Panc1 (cell line): ENCODE results near the gene THOC7. TPM values are rescaled to one million over a fixed set of nuclear protein-coding genes. Genes with fewer than 3 reads are reported as not detected.

ENCODE experiments used
- ATAC-seq: fragments of 200-7000 bp; cut with Tn5 transposase; 2 replicates; pipeline ENCODE4 v1.9.1; 2020; ENCODE audit warnings: mild to moderate bottlenecking, moderate library complexity
- BruUV-seq: library from RNA; stranded (reverse); fragments of 400-500 nt; replicated peaks from 2 replicates; lab custom pipeline; 2021; lab: Mats Ljungman, UMichigan
- CTCF ChIA-PET: fragments of 300-600 bp; sonication (Branson Sonifier 250); formaldehyde crosslinking; loops from one replicate; lab custom pipeline; 2022; ENCODE audit warnings: antibody characterized with exemption; lab: Charles Lee
- POLR2A ChIA-PET: fragments of 300-600 bp; sonication (Branson Sonifier 250); formaldehyde crosslinking; loops from one replicate; lab custom pipeline; 2022; ENCODE audit warnings: antibody characterized with exemption; lab: Charles Lee
- DNase-seq: peaks from one replicate; pipeline ENCODE4 v3.0.0-alpha.2; 2010; ENCODE audit warnings: low read depth, low spot score
- H3K27ac ChIP-seq: 2 replicates; pipeline ENCODE4 v1.5.1; 2011; ENCODE audit warnings: mild to moderate bottlenecking, low read length, inconsistent platforms
- H3K27me3 ChIP-seq: fragments of 200-500 bp; sonication (Bioruptor generic); 2 replicates; pipeline ENCODE4 v1.6.0; 2014; ENCODE audit warnings: low read length, inconsistent platforms; ENCODE audit not compliant: control insufficient read depth, insufficient read depth
- H3K36me3 ChIP-seq: fragments of 200-500 bp; sonication (Bioruptor generic); 2 replicates; pipeline ENCODE4 v1.5.1; 2014; ENCODE audit warnings: inconsistent platforms, mild to moderate bottlenecking, low read length, moderate library complexity; ENCODE audit not compliant: control insufficient read depth, insufficient read depth
- H3K4me1 ChIP-seq: 2 replicates; pipeline ENCODE4 v1.5.1; 2011; ENCODE audit warnings: inconsistent platforms, mild to moderate bottlenecking, low read length, moderate library complexity; ENCODE audit not compliant: control insufficient read depth, insufficient read depth
- H3K4me3 ChIP-seq, 2 experiments: 2 replicates each; pipeline ENCODE4 v1.5.1; 2011 to 2012; ENCODE audit warnings: low read depth in 2 of 2, low read length in 2 of 2, mild to moderate bottlenecking in 2 of 2, inconsistent platforms in 1 of 2, moderate library complexity in 1 of 2
- H3K9me3 ChIP-seq: fragments of 200-500 bp; sonication (Bioruptor generic); 2 replicates; pipeline ENCODE4 v1.5.1; 2014; ENCODE audit warnings: low read depth, mild to moderate bottlenecking, inconsistent platforms, low read length, moderate library complexity; ENCODE audit not compliant: control insufficient read depth, insufficient read depth
- POLR2AphosphoS5 ChIP-seq: IDR thresholded peaks from 2 replicates; pipeline ENCODE4 v1.6.1; 2012; ENCODE audit warnings: mild to moderate bottlenecking, low read depth, low read length, moderate library complexity
- SIN3A ChIP-seq: IDR thresholded peaks from 2 replicates; pipeline ENCODE4 v1.6.1; 2012; ENCODE audit warnings: low read depth, mild to moderate bottlenecking, low read length, moderate library complexity, borderline replicate concordance; ENCODE audit not compliant: insufficient read depth
- TCF7L2 ChIP-seq: IDR thresholded peaks from 2 replicates; pipeline ENCODE4 v1.6.1; 2011; ENCODE audit warnings: mild to moderate bottlenecking, low read depth, low read length, inconsistent platforms
- in situ Hi-C: cut with HindIII; loops from 2 replicates; pipeline ENCODE4 v1.10.0; 2016; ENCODE audit warnings: low sequenced_read_pairs, low pct_unique_long_range_greater_than_20kb
- intact Hi-C: fragments of 100-400 bp; cut with micrococcal nuclease; formaldehyde crosslinking; loops from one replicate; pipeline ENCODE4 v1.10.0; 2022; ENCODE audit not compliant: unreplicated experiment
- total RNA-seq: library from RNA; stranded (reverse); gene quantifications from one replicate; pipeline ENCODE4 v1.2.1, GENCODE V29; 2021; ENCODE audit not compliant: unreplicated experiment
- TF ChIP-seq, protein P1 (sequence below), 2 experiments: IDR thresholded peaks; 2 replicates each; pipeline ENCODE4 v1.6.1; 2011 to 2012; ENCODE audit warnings: low read depth in 2 of 2, control low read depth in 1 of 2, low read length in 1 of 2, mild to moderate bottlenecking in 1 of 2, moderate library complexity in 1 of 2; ENCODE audit not compliant: insufficient read depth in 1 of 2
- TF ChIP-seq, protein P2 (sequence below): fragments of 450-650 bp; IDR thresholded peaks from 2 replicates; pipeline ENCODE4 v1.5.1; 2017; ENCODE audit warnings: mild to moderate bottlenecking

Gene THOC7
- total RNA-seq, 1 experiment from 2014 or later: 64.3 TPM

DNA sequence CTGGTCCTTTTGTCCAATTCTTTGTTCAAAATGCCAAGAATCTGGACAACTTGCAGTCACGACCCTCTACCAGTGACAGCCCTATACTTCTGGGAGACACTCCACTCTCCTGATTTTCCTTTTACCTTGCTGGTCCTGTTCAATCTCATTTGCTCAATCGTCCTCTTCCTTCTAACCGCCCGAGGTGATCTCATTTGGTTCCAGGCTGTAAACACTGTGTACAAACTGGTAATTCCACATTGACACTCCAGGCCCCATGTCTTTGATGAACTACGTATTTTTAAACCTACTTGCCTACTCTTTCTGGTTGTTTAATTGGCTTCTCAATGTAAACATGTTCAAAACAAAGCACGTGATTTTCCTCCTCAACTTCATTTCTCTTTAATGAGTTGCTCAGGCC, 68.2 kb downstream of the THOC7 start:
- H3K27me3 ChIP-seq: no peaks in the 10 kb centered on the region
- CTCF ChIA-PET: no interaction called here
- no peak for DNase-seq
- intact Hi-C loops (no loop called here), in situ Hi-C loops (no loop called here)
- no peak overlapping the region for H3K27ac ChIP-seq
- TF ChIP-seq, protein P1, sequence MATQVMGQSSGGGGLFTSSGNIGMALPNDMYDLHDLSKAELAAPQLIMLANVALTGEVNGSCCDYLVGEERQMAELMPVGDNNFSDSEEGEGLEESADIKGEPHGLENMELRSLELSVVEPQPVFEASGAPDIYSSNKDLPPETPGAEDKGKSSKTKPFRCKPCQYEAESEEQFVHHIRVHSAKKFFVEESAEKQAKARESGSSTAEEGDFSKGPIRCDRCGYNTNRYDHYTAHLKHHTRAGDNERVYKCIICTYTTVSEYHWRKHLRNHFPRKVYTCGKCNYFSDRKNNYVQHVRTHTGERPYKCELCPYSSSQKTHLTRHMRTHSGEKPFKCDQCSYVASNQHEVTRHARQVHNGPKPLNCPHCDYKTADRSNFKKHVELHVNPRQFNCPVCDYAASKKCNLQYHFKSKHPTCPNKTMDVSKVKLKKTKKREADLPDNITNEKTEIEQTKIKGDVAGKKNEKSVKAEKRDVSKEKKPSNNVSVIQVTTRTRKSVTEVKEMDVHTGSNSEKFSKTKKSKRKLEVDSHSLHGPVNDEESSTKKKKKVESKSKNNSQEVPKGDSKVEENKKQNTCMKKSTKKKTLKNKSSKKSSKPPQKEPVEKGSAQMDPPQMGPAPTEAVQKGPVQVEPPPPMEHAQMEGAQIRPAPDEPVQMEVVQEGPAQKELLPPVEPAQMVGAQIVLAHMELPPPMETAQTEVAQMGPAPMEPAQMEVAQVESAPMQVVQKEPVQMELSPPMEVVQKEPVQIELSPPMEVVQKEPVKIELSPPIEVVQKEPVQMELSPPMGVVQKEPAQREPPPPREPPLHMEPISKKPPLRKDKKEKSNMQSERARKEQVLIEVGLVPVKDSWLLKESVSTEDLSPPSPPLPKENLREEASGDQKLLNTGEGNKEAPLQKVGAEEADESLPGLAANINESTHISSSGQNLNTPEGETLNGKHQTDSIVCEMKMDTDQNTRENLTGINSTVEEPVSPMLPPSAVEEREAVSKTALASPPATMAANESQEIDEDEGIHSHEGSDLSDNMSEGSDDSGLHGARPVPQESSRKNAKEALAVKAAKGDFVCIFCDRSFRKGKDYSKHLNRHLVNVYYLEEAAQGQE (IDR thresholded peaks at IDR 0.05; ENCODE audit: insufficient read depth in 1 of 2, low read depth in 2 of 2, low read length in 1 of 2): no peak
- no peak for TF ChIP-seq TCF7L2
- TF ChIP-seq, protein P2, sequence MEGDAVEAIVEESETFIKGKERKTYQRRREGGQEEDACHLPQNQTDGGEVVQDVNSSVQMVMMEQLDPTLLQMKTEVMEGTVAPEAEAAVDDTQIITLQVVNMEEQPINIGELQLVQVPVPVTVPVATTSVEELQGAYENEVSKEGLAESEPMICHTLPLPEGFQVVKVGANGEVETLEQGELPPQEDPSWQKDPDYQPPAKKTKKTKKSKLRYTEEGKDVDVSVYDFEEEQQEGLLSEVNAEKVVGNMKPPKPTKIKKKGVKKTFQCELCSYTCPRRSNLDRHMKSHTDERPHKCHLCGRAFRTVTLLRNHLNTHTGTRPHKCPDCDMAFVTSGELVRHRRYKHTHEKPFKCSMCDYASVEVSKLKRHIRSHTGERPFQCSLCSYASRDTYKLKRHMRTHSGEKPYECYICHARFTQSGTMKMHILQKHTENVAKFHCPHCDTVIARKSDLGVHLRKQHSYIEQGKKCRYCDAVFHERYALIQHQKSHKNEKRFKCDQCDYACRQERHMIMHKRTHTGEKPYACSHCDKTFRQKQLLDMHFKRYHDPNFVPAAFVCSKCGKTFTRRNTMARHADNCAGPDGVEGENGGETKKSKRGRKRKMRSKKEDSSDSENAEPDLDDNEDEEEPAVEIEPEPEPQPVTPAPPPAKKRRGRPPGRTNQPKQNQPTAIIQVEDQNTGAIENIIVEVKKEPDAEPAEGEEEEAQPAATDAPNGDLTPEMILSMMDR: no peak
- TF ChIP-seq SIN3A: no peak
- no peaks in the 10 kb centered on the region for H3K9me3 ChIP-seq
- H3K36me3 ChIP-seq: no peaks in the 10 kb centered on the region
- no peak for ATAC-seq
- peak overlapping the region in 1 of 2 experiments; percentile 7; a peak in 1 of 4 replicates for H3K4me3 ChIP-seq
- no peaks in the 10 kb centered on the region for H3K4me1 ChIP-seq
- POLR2A ChIA-PET: no interaction called here
- BruUV-seq: no TSS peak

DNA sequence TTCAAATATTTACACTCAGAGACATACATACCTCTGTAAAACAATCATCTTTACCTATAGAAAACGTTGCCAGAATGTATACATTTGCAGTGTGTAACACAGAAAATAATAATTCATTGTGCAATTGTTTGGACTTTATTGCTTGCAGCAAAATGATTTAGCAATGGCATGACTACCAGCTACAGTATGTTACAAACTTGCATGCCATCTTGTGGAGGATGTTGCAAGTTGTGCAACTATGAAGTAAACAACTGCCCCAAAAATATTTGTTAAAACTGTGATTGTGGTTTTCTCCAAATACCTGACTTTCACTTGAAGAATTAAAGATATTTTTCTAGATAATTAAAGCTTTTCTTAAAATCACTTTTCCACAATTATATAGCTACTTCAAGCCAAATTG, 71.6 kb downstream of the THOC7 start:
- BruUV-seq: no TSS peak
- Histone ChIP-seq H3K4me3 (no peak overlapping the region), H3K27me3 (no peaks in the 10 kb centered on the region), H3K9me3 (no peaks in the 10 kb centered on the region), H3K36me3 (no peaks in the 10 kb centered on the region), H3K27ac (no peak overlapping the region), H3K4me1 (no peaks in the 10 kb centered on the region)
- intact Hi-C loops (no loop called here), in situ Hi-C loops (no loop called here)
- no peak for ATAC-seq
- ChIA-PET POLR2A (no interaction called here), CTCF (interaction anchor here (0.6 kb wide), 1 partner anchor 442 kb away, joined by 4 read pairs; no protein-coding TSS in a partner anchor)
- TF ChIP-seq, protein P2: peak; percentile 14; the same call in 1 of the 2 replicates
- no peak for TF ChIP-seq POLR2AphosphoS5
- DNase-seq: no peak

Other genes starting within 250 kb of the THOC7 start
- gene SNTN, start 211.1 kb downstream of the THOC7 start, total RNA-seq: not detected
- gene C3orf49, start 44.5 kb downstream of the THOC7 start, total RNA-seq: not detected
- 17.3 TPM for gene ATXN7, start 62 bp upstream of the THOC7 start, total RNA-seq
- not detected for gene SCAANT1, start 48.6 kb upstream of the THOC7 start, total RNA-seq
- 55.6 TPM for gene PSMD6, start 159.7 kb upstream of the THOC7 start, total RNA-seq